WTC11 (cell line): ENCODE results near the gene LETM1. TPM values are rescaled to one million over a fixed set of nuclear protein-coding genes. Genes with fewer than 3 reads are reported as not detected.

Experiments used
- ATAC-seq: fragments of 200-7000 bp; cut with Tn5 transposase; 2 replicates; pipeline ENCODE4 v1.10.0; 2021; ENCODE audit warnings: mild to moderate bottlenecking, moderate library complexity
- CTCF ChIA-PET: fragments of 300-600 bp; sonication (Branson Sonifier 250); formaldehyde crosslinking; loops from one replicate; lab custom pipeline; 2021; ENCODE audit warnings: antibody characterized with exemption; lab: Charles Lee
- POLR2A ChIA-PET: fragments of 350-600 bp; sonication (Branson Sonifier 250); formaldehyde crosslinking; loops from one replicate; lab custom pipeline; 2021; ENCODE audit warnings: antibody characterized with exemption; lab: Charles Lee
- DNase-seq: peaks from one replicate; pipeline ENCODE4 v3.0.0; 2021; ENCODE audit warnings: low spot score
- H3K27ac Mint-ChIP-seq: 2 replicates; pipeline ENCODE4 v1.8.0; 2021; ENCODE audit warnings: mixed read lengths
- H3K27me3 Mint-ChIP-seq: 2 replicates; pipeline ENCODE4 v1.8.0; 2021; ENCODE audit warnings: low read depth, mild to moderate bottlenecking, moderate library complexity, mixed read lengths
- H3K36me3 Mint-ChIP-seq: 2 replicates; pipeline ENCODE4 v1.8.0; 2021; ENCODE audit warnings: mixed read lengths
- H3K4me1 Mint-ChIP-seq: 2 replicates; pipeline ENCODE4 v1.8.0; 2022; ENCODE audit warnings: mixed read lengths
- H3K4me3 Mint-ChIP-seq: 2 replicates; pipeline ENCODE4 v1.8.0; 2021; ENCODE audit warnings: mild to moderate bottlenecking, moderate library complexity, mixed read lengths
- H3K9me3 Mint-ChIP-seq: 2 replicates; pipeline ENCODE4 v1.8.0; 2021; ENCODE audit warnings: mixed read lengths
- FOXK1 ChIP-seq: sonication (generic); formaldehyde crosslinking; IDR thresholded peaks from 2 replicates; pipeline ENCODE4 v1.8.0; 2022; ENCODE audit warnings: mild to moderate bottlenecking, moderate library complexity, missing genetic modification reagents
- GABPB1 ChIP-seq: sonication (generic); formaldehyde crosslinking; IDR thresholded peaks from 2 replicates; pipeline ENCODE4 v1.8.1; 2023; ENCODE audit warnings: mild to moderate bottlenecking, missing genetic modification reagents
- GRHL2 ChIP-seq: fragments of 250-450 bp; sonication (Bioruptor Pico); IDR thresholded peaks from 2 replicates; pipeline ENCODE4 v1.8.0; 2022; ENCODE audit warnings: mild to moderate bottlenecking, moderate library complexity; ENCODE audit not compliant: insufficient replicate concordance, severe bottlenecking
- JAZF1 ChIP-seq: fragments of 250-450 bp; sonication (Bioruptor Pico); IDR thresholded peaks from 2 replicates; pipeline ENCODE4 v1.9.0; 2021; ENCODE audit warnings: moderate library complexity, mild to moderate bottlenecking, inconsistent platforms
- MYBL2 ChIP-seq: sonication (generic); formaldehyde crosslinking; IDR thresholded peaks from 2 replicates; pipeline ENCODE4 v1.8.1; 2023; ENCODE audit warnings: mild to moderate bottlenecking, moderate library complexity, missing genetic modification reagents
- SOX15 ChIP-seq: fragments of 250-450 bp; sonication (Bioruptor Pico); IDR thresholded peaks from 2 replicates; pipeline ENCODE4 v1.9.0; 2021; ENCODE audit warnings: mild to moderate bottlenecking
- ZNF263 ChIP-seq: sonication (generic); formaldehyde crosslinking; IDR thresholded peaks from 2 replicates; pipeline ENCODE4 v1.8.1; 2022; ENCODE audit warnings: low read depth, mild to moderate bottlenecking, moderate library complexity, missing genetic modification reagents
- total RNA-seq: library from RNA; stranded (reverse); gene quantifications from 3 replicates; pipeline ENCODE4 v1.2.3, GENCODE V29; 2021
- TF ChIP-seq, protein P1 (sequence below): sonication (generic); formaldehyde crosslinking; IDR thresholded peaks from 2 replicates; pipeline ENCODE4 v1.8.1; 2022; ENCODE audit warnings: mild to moderate bottlenecking, moderate library complexity, missing genetic modification reagents
- TF ChIP-seq, protein P2 (sequence below): sonication (generic); formaldehyde crosslinking; IDR thresholded peaks from 2 replicates; pipeline ENCODE4 v1.8.1; 2022; ENCODE audit warnings: mild to moderate bottlenecking, missing genetic modification reagents, moderate library complexity, borderline replicate concordance
- TF ChIP-seq, protein P3 (sequence below): fragments of 250-450 bp; sonication (Bioruptor Pico); IDR thresholded peaks from 2 replicates; pipeline ENCODE4 v1.8.0; 2021; ENCODE audit warnings: mild to moderate bottlenecking
- TF ChIP-seq, protein P4 (sequence below): fragments of 250-450 bp; sonication (Bioruptor Pico); IDR thresholded peaks from 2 replicates; pipeline ENCODE4 v1.9.0; 2021; ENCODE audit warnings: moderate library complexity, mild to moderate bottlenecking, inconsistent platforms, borderline replicate concordance
- TF ChIP-seq, protein P5 (sequence below): sonication (generic); formaldehyde crosslinking; conservative IDR thresholded peaks from 2 replicates; pipeline ENCODE4 v1.8.1; 2022; ENCODE audit warnings: mild to moderate bottlenecking, missing genetic modification reagents
- TF ChIP-seq, protein P6 (sequence below): fragments of 200-600 bp; IDR thresholded peaks from 2 replicates; pipeline ENCODE4 v1.8.0; 2022; ENCODE audit warnings: antibody characterized with exemption
- TF ChIP-seq, protein P7 (sequence below): sonication (generic); formaldehyde crosslinking; IDR thresholded peaks from 2 replicates; pipeline ENCODE4 v1.8.1; 2023; ENCODE audit warnings: mild to moderate bottlenecking, moderate library complexity, missing genetic modification reagents
- TF ChIP-seq, protein P8 (sequence below): sonication (generic); formaldehyde crosslinking; IDR thresholded peaks from 2 replicates; pipeline ENCODE4 v1.8.1; 2023; ENCODE audit warnings: mild to moderate bottlenecking, missing genetic modification reagents
- TF ChIP-seq, protein P9 (sequence below): sonication (generic); formaldehyde crosslinking; IDR thresholded peaks from 2 replicates; pipeline ENCODE4 v1.8.1; 2022; ENCODE audit warnings: low read depth, missing genetic modification reagents, borderline replicate concordance
- TF ChIP-seq, protein P10 (sequence below): sonication (generic); formaldehyde crosslinking; IDR thresholded peaks from 2 replicates; pipeline ENCODE4 v1.8.0; 2022; ENCODE audit warnings: mild to moderate bottlenecking, missing genetic modification reagents

Gene LETM1
- total RNA-seq, 1 experiment from 2014 or later = 66.7 TPM

DNA sequence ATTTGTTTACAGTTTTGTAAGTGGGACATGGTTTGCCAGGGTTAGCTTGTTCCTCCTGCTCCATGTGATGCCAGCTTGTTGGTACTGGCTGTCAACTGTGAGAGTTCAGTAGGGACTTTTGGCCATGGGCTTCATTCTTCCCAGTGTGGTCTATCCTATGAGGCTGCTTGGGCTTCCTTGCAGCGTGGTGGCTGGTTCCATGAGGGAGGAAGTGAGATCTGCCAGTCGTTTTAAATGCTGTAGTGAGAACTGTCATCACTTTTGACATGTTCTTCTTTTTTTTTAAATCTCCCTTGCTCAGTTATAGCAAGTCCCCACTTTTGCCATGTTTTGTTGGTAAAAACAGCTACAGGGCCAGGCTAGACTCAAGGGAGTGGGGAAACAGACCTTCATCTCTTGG, 31.1 kb upstream of the LETM1 start:
- Mint-ChIP-seq H3K27ac (no peak overlapping the region), H3K9me3 (no peaks in the 10 kb centered on the region), H3K4me3 (no peak overlapping the region), H3K27me3 (no peaks in the 10 kb centered on the region), H3K4me1 (no peaks in the 10 kb centered on the region), H3K36me3 (no peaks in the 10 kb centered on the region; the same call in 1 of the 2 replicates)
- no peak for DNase-seq
- TF ChIP-seq GABPB1 (CRISPR knock-in tag) = no peak
- TF ChIP-seq, protein P1, sequence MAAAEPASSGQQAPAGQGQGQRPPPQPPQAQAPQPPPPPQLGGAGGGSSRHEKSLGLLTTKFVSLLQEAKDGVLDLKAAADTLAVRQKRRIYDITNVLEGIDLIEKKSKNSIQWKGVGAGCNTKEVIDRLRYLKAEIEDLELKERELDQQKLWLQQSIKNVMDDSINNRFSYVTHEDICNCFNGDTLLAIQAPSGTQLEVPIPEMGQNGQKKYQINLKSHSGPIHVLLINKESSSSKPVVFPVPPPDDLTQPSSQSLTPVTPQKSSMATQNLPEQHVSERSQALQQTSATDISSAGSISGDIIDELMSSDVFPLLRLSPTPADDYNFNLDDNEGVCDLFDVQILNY (CRISPR knock-in tag) = no peak
- ATAC-seq = no peak
- ChIA-PET CTCF (interaction anchor here (1.0 kb wide), 2 partner anchors 12 to 194 kb away, joined by 3 to 5 read pairs; no protein-coding TSS in a partner anchor), POLR2A (no interaction called here)

DNA sequence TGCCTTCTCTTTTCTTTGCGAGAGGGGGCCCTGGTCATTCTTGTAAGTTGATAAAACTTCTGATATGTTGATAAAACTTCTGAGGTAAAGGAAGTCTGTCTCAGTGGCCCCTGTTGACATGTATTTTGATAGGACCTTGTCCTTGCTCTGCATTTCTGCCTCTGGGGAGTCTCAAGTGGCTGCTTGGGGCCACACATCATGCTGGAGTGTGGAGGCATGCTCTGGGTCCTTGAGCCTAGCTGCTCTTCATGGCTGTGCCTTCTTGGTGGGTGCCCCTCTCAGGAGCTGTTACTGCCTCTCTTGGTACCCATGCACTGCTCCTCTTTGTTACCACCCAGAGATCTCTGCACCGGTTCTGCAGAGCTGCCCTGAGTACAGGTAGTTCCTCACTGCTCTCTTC, 29.5 kb upstream of the LETM1 start:
- POLR2A ChIA-PET = no interaction called here
- no peak overlapping the region for H3K27ac Mint-ChIP-seq

More for the DNA sequence above, 29.5 kb upstream of the LETM1 start:
- ATAC-seq (no peak), DNase-seq (no peak)
- H3K9me3 Mint-ChIP-seq = no peaks in the 10 kb centered on the region
- TF ChIP-seq, protein P2, sequence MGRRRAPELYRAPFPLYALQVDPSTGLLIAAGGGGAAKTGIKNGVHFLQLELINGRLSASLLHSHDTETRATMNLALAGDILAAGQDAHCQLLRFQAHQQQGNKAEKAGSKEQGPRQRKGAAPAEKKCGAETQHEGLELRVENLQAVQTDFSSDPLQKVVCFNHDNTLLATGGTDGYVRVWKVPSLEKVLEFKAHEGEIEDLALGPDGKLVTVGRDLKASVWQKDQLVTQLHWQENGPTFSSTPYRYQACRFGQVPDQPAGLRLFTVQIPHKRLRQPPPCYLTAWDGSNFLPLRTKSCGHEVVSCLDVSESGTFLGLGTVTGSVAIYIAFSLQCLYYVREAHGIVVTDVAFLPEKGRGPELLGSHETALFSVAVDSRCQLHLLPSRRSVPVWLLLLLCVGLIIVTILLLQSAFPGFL (CRISPR knock-in tag) = no peak
- TF ChIP-seq ZNF263 (no peak), JAZF1 (no peak), GRHL2 (CRISPR knock-in tag) (no peak), SOX15 (CRISPR knock-in tag) (no peak), FOXK1 (CRISPR knock-in tag) (no peak), MYBL2 (no peak)
- TF ChIP-seq, protein P3, sequence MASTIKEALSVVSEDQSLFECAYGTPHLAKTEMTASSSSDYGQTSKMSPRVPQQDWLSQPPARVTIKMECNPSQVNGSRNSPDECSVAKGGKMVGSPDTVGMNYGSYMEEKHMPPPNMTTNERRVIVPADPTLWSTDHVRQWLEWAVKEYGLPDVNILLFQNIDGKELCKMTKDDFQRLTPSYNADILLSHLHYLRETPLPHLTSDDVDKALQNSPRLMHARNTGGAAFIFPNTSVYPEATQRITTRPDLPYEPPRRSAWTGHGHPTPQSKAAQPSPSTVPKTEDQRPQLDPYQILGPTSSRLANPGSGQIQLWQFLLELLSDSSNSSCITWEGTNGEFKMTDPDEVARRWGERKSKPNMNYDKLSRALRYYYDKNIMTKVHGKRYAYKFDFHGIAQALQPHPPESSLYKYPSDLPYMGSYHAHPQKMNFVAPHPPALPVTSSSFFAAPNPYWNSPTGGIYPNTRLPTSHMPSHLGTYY (CRISPR knock-in tag) = no peak
- TF ChIP-seq, protein P4, sequence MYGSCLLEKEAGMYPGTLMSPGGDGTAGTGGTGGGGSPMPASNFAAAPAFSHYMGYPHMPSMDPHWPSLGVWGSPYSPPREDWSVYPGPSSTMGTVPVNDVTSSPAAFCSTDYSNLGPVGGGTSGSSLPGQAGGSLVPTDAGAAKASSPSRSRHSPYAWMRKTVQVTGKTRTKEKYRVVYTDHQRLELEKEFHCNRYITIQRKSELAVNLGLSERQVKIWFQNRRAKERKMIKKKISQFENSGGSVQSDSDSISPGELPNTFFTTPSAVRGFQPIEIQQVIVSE (CRISPR knock-in tag) = no peak
- TF ChIP-seq, protein P5, sequence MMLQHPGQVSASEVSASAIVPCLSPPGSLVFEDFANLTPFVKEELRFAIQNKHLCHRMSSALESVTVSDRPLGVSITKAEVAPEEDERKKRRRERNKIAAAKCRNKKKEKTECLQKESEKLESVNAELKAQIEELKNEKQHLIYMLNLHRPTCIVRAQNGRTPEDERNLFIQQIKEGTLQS (CRISPR knock-in tag) = no peak
- TF ChIP-seq, protein P6, sequence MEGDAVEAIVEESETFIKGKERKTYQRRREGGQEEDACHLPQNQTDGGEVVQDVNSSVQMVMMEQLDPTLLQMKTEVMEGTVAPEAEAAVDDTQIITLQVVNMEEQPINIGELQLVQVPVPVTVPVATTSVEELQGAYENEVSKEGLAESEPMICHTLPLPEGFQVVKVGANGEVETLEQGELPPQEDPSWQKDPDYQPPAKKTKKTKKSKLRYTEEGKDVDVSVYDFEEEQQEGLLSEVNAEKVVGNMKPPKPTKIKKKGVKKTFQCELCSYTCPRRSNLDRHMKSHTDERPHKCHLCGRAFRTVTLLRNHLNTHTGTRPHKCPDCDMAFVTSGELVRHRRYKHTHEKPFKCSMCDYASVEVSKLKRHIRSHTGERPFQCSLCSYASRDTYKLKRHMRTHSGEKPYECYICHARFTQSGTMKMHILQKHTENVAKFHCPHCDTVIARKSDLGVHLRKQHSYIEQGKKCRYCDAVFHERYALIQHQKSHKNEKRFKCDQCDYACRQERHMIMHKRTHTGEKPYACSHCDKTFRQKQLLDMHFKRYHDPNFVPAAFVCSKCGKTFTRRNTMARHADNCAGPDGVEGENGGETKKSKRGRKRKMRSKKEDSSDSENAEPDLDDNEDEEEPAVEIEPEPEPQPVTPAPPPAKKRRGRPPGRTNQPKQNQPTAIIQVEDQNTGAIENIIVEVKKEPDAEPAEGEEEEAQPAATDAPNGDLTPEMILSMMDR = no peak
- TF ChIP-seq, protein P7, sequence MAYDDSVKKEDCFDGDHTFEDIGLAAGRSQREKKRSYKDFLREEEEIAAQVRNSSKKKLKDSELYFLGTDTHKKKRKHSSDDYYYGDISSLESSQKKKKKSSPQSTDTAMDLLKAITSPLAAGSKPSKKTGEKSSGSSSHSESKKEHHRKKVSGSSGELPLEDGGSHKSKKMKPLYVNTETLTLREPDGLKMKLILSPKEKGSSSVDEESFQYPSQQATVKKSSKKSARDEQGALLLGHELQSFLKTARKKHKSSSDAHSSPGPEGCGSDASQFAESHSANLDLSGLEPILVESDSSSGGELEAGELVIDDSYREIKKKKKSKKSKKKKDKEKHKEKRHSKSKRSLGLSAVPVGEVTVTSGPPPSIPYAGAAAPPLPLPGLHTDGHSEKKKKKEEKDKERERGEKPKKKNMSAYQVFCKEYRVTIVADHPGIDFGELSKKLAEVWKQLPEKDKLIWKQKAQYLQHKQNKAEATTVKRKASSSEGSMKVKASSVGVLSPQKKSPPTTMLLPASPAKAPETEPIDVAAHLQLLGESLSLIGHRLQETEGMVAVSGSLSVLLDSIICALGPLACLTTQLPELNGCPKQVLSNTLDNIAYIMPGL = no peak
- TF ChIP-seq, protein P8, sequence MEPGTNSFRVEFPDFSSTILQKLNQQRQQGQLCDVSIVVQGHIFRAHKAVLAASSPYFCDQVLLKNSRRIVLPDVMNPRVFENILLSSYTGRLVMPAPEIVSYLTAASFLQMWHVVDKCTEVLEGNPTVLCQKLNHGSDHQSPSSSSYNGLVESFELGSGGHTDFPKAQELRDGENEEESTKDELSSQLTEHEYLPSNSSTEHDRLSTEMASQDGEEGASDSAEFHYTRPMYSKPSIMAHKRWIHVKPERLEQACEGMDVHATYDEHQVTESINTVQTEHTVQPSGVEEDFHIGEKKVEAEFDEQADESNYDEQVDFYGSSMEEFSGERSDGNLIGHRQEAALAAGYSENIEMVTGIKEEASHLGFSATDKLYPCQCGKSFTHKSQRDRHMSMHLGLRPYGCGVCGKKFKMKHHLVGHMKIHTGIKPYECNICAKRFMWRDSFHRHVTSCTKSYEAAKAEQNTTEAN (CRISPR knock-in tag) = no peak
- TF ChIP-seq, protein P9, sequence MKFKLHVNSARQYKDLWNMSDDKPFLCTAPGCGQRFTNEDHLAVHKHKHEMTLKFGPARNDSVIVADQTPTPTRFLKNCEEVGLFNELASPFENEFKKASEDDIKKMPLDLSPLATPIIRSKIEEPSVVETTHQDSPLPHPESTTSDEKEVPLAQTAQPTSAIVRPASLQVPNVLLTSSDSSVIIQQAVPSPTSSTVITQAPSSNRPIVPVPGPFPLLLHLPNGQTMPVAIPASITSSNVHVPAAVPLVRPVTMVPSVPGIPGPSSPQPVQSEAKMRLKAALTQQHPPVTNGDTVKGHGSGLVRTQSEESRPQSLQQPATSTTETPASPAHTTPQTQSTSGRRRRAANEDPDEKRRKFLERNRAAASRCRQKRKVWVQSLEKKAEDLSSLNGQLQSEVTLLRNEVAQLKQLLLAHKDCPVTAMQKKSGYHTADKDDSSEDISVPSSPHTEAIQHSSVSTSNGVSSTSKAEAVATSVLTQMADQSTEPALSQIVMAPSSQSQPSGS (CRISPR knock-in tag) = no peak
- TF ChIP-seq, protein P10, sequence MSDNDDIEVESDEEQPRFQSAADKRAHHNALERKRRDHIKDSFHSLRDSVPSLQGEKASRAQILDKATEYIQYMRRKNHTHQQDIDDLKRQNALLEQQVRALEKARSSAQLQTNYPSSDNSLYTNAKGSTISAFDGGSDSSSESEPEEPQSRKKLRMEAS (CRISPR knock-in tag) = no peak
- CTCF ChIA-PET = no interaction called here
- H3K4me1 Mint-ChIP-seq = peaks cover 5% of the 10 kb centered on the region; the same call in 1 of the 2 replicates
- H3K36me3 Mint-ChIP-seq = no peaks in the 10 kb centered on the region; the same call in 1 of the 2 replicates
- no peaks in the 10 kb centered on the region for H3K27me3 Mint-ChIP-seq
- H3K4me3 Mint-ChIP-seq = no peak overlapping the region
